Dedifferentiated amniotic fluid mesenchymal stem cell (primary cell): ENCODE data around the gene CD151.

ENCODE experiments used
- DNase-seq: peaks from one replicate; pipeline ENCODE4 v3.0.0-alpha.2; 2016; ENCODE audit errors: extremely low spot score

The CD151 gene

DNA sequence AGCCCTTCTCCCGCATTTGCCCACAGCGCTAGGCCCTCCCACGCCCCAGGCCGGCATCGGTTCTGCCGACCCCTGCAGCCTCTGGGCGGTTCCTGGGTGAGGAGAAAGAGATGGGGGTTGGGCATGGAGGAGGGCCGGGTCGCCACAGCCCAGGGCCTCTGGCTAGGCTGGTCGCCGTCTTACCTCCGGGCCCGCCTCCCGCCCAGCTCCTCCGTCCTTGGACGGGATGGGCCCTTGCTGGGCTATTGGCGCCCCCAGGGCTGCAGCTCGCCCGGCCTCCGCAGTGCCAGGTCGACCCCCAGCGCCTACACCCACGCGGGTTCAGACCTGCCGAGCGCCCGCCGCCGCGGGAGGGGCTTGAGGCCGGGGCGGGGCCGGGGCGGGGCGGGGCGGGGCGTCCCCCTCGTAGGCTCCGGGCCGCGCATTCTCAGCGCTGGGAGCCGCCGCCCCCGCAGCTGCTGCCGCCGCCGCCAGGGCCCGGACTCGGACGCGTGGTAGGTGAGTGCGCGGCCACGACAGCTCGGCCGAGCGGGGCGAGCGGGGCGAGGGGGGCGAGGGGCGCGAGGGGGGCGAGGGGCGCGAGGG, at the start of gene CD151:
CD151 (plus strand) TSS at position 424 of the 585 bp plus-strand sequence. CDS start 3,118 bp downstream, outside the sequence.
- DNase-seq = no peak

DNA sequence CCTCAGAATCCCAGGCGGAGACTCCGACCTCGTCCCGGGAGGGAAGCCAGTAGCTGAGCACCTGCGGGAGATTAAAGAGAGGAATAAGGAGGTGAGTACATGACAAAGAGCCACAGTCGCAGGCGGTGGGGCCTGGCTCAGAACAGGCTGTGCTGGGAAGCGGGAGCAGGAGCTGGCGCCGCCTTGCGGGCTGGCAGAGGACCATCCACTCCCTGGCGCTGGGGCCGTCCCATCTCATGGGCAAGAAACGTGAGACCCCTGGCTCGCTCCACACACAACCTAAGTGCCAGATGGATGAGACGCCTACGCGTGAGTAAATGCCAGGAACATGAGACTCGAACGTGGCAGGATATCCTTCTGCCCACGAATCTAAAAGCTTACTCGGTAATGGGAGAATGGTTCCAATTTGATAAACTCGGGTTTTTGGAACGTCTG, 49.2 kb upstream of the CD151 start:
- DNase-seq = peak; percentile 91

- DNase-seq = no peak
Measured at GRCh38 chr11:786235-787083, 46.3 kb upstream of the CD151 start.

- no peak for DNase-seq
Measured at GRCh38 chr11:787084-787675, 45.6 kb upstream of the CD151 start.

DNA sequence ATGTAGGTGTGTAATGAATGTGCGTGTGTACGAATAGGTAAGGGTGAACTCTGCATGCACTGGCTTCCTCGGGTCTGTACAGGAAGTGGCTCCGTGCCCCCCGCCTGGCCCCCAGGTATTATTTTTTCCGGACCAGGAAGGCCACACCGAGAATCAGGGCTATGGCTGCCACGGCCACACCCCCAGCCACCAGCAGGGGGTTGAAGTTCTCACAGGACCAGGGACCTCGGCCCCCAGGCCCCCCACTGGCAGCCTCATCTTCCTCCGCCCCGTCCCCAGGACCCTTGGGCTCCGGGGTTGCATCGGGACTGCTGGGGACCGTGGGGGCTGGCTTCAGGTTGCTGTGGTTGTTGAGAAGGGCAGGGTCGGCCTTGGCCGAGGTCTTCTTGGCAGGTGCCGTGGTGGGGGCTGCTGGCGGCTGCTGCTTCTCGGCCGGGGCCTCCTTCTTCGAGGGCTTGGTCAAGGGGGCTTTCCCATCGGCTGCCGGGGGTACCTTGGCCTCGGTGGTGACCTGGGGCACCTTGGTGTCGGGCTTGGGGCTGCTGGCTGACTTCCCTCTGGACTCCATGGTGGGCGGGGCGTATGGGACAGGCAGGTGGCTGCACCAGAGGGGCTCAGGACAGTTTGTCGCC, 44.6 kb upstream of the CD151 start:
- DNase-seq = no peak

DNA sequence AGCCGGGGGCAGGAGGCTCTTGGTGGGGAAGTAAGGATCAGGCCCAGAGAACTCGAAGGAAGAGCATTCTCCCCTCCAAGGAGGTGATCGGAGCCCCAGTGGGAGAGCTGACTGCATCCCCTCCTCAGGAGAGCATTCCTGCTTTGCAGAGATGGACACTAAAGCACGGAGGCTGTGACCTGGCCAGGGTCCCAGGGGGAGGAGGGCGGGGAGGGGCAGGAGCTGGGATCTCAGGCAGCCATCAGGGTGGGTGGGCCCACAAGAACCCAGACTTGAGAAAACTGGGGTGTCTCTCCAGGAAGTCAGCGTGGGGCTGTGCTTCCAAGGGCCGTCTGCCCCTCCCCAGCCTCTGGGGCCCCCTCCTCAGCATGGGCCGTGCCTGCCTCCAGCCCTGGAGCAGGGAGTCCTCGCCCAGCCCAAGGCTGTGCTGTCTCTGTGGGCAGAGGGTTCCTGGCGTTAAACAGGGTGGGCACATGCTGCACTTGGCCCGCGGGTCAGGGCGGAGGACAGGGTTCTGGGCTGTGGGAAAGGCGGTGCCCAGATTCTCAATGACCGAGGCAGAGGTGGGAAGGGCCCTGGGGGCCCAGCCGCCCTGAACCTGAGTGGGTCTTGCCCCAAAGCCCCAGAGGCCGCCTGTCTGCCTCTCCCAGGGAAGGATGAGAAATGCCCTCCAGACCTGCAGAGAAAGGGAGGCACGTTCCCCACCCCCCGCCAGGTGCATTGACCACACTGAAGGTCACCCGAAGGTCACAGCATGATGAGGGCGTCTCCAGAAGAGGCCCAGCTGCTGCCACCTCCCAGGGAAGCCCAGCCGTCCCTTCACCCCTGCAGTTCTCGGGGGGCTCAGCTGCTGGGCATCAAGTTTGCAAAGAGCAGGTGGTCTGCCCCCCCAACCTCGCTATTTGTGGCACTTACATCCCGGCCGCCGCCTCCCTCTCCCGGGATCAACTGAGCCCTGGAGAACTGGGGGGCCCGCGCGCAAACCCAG, 43.5 kb upstream of the CD151 start:
- no peak for DNase-seq

DNA sequence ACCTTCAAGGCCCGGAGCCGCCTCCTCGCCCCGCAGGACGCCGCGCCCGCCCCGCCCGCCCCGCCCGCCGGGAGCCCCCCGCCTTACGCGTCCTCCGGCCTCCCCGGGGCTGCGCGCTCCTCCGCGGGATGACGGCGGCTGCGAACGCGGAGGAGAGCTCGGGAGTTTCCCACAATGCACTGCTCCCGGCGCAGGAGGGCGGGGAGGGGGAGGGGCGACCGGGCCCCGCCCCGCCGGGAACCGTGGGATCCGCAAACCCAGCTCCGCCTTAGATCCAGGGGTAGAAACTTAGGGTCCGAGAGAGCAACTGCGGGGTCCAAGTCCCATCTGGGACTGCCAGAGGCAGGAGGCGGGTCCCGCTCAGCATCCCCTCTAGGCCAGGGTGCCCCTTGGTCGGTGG, 42.8 kb upstream of the CD151 start, which contains the start of gene CEND1:
CEND1 (minus strand) TSS at position 148 of the 400 bp plus-strand sequence. CDS start 1,514 bp downstream, outside the sequence.
- no peak for DNase-seq

DNA sequence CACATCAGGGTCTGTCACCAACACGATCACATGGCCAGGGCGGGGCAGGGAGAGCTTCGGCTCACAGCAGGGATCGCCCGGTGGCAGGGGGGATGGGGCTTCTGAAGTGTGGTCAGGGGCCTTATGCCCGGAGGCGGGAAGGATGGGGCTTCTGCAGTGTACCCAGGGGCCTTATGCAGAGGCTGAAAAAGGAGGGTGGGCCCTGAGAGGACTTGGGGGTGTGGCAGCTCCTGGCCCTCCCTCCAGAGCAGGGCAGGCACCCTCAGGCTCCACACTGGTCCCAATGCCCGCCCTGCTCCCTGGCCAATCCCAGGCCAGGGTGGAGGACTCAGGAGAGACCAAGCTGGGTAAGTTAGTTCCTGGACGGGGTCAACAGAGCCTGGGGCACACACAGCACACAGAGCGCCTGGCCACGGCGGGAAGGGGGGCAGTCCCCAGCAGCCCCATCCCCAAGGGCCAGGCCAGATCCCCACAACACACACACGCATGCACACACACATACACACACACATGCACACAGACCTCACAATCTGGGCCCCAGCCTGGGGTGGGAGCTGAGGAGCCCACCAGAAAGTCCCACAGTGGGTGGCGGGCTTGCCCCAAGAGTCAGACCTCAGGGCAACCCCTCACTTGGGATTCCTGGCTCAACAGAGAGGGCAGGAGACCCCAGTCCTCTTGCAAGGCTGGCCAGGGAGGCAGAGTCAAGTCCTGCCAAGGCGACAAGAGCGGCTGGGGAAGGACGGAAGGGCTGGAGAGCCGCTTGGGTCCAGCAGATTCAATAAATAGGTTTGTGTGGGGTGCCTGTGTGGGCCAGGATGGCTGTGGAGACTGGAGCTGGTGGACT, 41.8 kb upstream of the CD151 start:
- no peak for DNase-seq

GRCh38 chr11:791658-792534, 40.9 kb upstream of the CD151 start:
- DNase-seq = no peak

DNA sequence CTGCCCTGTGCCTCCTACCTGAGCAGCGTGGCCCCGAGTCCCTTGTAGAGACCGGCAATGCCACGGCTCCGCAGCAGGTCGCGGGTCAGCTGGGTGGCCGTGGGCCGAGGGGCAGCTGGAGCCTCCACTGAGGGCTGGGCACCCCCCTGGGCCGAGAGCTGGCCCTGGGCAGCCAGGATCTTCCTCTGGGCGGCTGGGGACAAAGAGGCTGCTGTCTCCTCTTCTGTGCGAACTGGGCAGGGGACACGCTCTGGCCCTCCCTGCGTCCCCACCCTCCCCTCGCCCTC, 40.3 kb upstream of the CD151 start:
- DNase-seq = no peak

DNA sequence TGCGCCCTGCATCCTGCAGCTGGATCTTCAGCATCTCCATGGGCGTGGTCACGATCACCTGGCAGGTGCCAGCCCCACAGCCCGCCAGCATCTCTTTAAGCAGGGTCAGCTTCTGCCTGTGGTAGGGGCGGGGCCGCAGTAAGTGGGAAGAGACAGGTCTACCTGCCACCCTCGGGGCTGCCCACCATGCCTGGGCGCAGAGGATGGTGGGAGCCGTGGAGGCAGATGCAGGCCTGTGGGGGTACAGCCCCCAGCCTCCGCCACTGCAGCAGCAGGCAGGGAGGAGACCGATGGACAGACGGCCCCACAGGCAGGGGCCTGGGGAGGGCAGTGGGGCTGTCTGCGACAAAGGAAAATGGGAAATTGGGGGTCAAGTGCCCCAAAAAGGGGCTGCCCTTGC, 39.9 kb upstream of the CD151 start:
- DNase-seq = no peak

DNA sequence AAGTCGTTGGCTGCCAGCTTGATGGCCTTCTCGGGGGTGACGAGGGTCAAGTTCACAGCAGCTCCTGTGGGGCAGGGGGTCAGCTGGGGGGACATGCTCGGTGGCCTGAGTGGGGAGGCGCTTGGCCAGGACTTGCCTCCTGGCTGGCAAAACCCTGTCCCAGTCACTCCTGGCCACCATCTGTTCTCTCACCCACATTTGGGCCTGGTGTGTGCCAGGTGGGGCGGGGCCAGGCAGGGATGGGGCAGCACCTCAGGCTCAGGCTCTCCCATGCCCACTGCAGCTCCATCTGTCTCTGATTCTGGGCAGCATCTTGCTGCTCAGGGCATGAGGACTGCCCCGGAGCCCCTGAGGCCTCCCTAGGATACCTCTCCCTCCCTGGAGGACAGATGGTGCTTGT, 39.2 kb upstream of the CD151 start:
- no peak for DNase-seq

DNA sequence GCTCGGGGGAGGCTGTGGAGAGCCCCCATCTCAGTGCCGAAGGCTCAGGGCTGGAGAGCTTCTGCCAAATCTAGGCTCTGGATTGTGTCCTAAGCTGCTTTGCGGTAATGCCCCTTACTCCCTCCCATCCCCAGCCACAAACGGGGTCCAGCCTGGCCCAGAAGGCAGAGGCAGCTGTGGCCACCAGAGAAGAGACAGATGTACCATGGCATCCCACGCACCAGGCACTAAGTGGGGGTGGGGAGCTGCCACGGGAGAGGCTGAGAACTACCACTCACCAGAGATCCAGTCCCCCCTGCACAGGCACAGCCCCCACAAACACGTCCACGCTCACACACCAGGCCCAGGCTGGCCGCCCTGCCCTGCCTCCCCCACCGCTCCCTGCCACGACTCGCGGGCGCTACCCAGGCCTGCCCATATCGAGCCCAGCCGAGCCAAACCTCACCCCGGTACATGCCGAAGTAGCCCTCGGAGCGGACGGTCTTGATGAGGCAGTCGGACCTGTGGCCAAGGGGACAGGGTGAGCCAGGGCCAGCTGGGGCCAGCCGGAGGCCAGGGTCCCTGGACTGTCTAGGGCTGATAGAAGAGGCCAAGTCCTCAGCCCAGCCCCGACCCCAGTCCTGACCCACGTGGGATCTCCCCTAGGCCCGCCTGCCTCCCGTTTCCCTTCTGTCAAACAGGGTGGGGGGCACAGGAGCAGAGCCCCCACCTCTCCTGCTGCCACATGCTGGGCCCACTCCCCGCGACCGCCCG, 38.6 kb upstream of the CD151 start:
- DNase-seq = no peak

GRCh38 chr11:794766-795633, 37.8 kb upstream of the CD151 start:
- DNase-seq = no peak

DNA sequence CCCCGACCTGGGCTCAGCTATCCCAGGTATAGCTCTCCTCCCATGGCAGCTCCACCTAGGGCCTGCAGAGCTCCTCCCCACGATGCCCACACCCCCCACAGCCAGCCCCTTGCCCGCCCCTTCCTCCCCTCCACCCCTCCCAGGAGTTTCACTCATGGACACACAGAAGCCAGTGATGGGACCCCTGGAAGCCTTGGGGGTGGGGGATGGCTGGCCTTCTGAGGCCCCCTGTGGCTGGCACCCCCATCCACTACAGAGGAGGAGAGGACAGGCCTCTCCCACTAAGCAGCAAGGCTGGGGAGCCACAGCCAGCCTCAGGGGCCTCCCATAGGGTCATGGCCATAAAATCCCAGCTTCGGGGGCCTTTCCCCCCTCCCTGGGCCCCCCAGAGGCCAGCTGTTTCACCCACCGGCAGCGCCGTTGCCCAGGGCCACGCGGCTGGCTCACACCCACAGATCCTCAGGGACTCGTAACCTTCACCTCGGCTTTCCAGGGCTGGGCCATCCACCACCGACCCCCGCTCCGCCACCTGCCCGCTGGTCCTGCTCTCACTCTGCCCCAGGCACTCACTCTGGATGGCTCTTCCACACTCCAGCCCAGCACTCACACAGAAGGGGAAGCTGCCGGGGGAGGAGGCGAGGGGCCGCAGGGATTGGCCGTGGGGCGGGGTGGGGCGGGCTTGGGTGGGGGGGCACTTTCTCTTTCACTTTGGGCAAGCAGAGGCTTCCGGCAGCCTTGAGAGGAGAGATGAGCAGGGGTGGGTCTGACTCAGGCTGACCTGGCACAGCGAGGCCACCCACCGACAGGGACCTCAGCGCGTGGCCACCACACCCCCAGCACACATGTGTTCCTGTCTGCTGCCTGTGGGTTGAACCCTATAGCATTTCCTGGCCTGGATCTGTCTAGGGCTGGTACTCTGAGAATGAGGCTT, 36.9 kb upstream of the CD151 start:
- DNase-seq = peak; percentile 45

- no peak for DNase-seq
Measured at GRCh38 chr11:796565-797295, 36.0 kb upstream of the CD151 start.
